Activated CD8-positive, alpha-beta T cell treated with anti-CD3 and anti-CD28 coated beads, Interleukin-2, amount 10 ng/mL, durations not matched to agents 7 days and 5 days (primary cell): ENCODE measurements around the gene EP400. TPM values are rescaled to one million over a fixed set of nuclear protein-coding genes. Genes with fewer than 3 reads are reported as not detected.

ENCODE experiments used
- ATAC-seq: fragments of 150-1000 bp; cut with Tn5 transposase; one replicate; pipeline ENCODE4 v1.10.0; 2021; ENCODE audit warnings: moderate library complexity
- CTCF ChIA-PET: fragments of 350-600 bp; sonication (Branson Sonifier 250); formaldehyde crosslinking; loops from one replicate; lab custom pipeline; 2021; ENCODE audit warnings: antibody characterized with exemption; lab: Charles Lee
- POLR2A ChIA-PET: fragments of 350-600 bp; sonication (Branson Sonifier 250); formaldehyde crosslinking; loops from one replicate; lab custom pipeline; 2021; ENCODE audit warnings: antibody characterized with exemption; lab: Charles Lee
- DNase-seq: peaks from one replicate; pipeline ENCODE4 v3.0.0-alpha.2; 2020
- H3K27ac Mint-ChIP-seq: one replicate; pipeline ENCODE4 v1.8.0; 2021; ENCODE audit warnings: mild to moderate bottlenecking, mixed read lengths
- H3K27me3 Mint-ChIP-seq: one replicate; pipeline ENCODE4 v1.8.0; 2021; ENCODE audit warnings: low read depth, mixed read lengths
- H3K36me3 Mint-ChIP-seq: one replicate; pipeline ENCODE4 v1.8.0; 2021; ENCODE audit warnings: low read depth, mixed read lengths
- H3K4me1 Mint-ChIP-seq: one replicate; pipeline ENCODE4 v1.8.0; 2021; ENCODE audit warnings: low read depth, mixed read lengths
- H3K4me3 Mint-ChIP-seq: one replicate; pipeline ENCODE4 v1.8.0; 2021; ENCODE audit warnings: mild to moderate bottlenecking, mixed read lengths
- H3K9me3 Mint-ChIP-seq: one replicate; pipeline ENCODE4 v1.8.0; 2022; ENCODE audit warnings: mixed read lengths; ENCODE audit not compliant: insufficient read depth
- total RNA-seq, 2 experiments: library from RNA; stranded (reverse); gene quantifications; one replicate each; pipeline ENCODE4 v1.2.3, GENCODE V29; 2021

EP400 gene
- 10 to 100 TPM; 58.0 to 58.8 TPM for total RNA-seq

DNA sequence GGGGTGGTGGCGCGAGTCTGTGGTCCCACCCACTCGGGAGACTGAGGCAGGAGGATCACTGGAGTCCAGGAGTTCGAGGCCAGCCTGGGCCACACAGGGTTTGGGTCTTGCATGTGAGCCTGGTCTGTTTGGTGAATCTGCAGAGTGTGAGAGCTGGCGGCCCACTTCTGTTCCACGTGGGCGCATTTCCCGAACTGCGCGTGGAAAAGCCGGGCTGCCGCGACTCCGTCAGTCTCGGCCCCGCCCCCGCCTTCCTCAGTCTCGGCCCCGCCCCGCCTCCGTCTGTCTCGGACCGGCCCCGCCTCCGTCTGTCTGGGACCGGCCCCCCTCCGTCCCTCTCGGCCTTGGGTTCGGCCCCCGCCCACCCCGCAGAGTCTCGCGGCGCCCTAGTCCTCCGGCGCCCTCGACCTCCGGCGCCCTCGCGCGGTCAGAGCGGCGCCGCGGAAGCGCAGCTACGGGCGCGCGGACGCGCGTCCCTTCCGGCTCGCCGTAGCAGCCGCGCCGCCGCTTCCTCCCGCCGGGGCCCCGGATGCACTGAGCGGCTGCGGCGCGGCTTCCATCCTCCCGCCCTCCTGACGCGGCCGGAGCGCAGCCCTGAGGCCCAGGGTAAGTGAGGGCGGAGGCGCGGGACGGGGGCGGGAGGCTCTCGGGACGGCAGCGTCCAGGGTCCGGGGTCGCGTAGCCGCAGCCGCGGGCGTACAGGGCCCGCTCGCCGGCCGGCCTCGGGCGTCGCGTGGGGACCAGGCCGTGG lies at the start of gene EP400:
Gene EP400, plus strand, starts transcription at position 512 of the 751 bp plus-strand sequence. CDS start 10,678 bp downstream, outside the sequence.
- Mint-ChIP-seq H3K27ac (peak within 1 kb of the TSS; percentile 96), H3K36me3 (peaks cover 10% of the 10 kb centered on the region), H3K4me1 (peaks cover 34% of the 10 kb centered on the region), H3K4me3 (peak within 1 kb of the TSS; percentile 92), H3K27me3 (no peaks in the 10 kb centered on the region), H3K9me3 (no peaks in the 10 kb centered on the region)
- ChIA-PET CTCF (interaction anchor here (1.4 to 1.8 kb wide), 2 partner anchors 19 to 113 kb away, joined by 3 to 5 read pairs; no protein-coding TSS in a partner anchor), POLR2A (interaction anchor here (1.0 to 2.1 kb wide), 2 partner anchors 13 to 19 kb away, joined by 4 to 9 read pairs; no protein-coding TSS in a partner anchor)
- DNase-seq (peak; percentile 97), ATAC-seq (peak; percentile 94)

- CTCF ChIA-PET, result no interaction called here
- no peaks in the 10 kb centered on the region for H3K9me3 Mint-ChIP-seq
- POLR2A ChIA-PET, result no interaction called here
- no peak overlapping the region for H3K4me3 Mint-ChIP-seq
- H3K27me3 Mint-ChIP-seq, result no peaks in the 10 kb centered on the region
- H3K4me1 Mint-ChIP-seq, result peaks cover 22% of the 10 kb centered on the region
- no peak overlapping the region for H3K27ac Mint-ChIP-seq
- ATAC-seq (no peak), DNase-seq (no peak)
- no peaks in the 10 kb centered on the region for H3K36me3 Mint-ChIP-seq
These were observed 49.3 kb upstream of the EP400 start for GRCh38 chr12:131900397-131900796.

- H3K27ac Mint-ChIP-seq, result no peak overlapping the region
- H3K36me3 Mint-ChIP-seq, result no peaks in the 10 kb centered on the region
- DNase-seq, result no peak
- ChIA-PET CTCF (no interaction called here), POLR2A (no interaction called here)
- H3K9me3 Mint-ChIP-seq, result no peaks in the 10 kb centered on the region
- no peaks in the 10 kb centered on the region for H3K27me3 Mint-ChIP-seq
- H3K4me3 Mint-ChIP-seq, result no peak overlapping the region
- peaks cover 18% of the 10 kb centered on the region for H3K4me1 Mint-ChIP-seq
- ATAC-seq, result no peak
These were observed 48.1 kb upstream of the EP400 start for GRCh38 chr12:131901431-131902331.

DNA sequence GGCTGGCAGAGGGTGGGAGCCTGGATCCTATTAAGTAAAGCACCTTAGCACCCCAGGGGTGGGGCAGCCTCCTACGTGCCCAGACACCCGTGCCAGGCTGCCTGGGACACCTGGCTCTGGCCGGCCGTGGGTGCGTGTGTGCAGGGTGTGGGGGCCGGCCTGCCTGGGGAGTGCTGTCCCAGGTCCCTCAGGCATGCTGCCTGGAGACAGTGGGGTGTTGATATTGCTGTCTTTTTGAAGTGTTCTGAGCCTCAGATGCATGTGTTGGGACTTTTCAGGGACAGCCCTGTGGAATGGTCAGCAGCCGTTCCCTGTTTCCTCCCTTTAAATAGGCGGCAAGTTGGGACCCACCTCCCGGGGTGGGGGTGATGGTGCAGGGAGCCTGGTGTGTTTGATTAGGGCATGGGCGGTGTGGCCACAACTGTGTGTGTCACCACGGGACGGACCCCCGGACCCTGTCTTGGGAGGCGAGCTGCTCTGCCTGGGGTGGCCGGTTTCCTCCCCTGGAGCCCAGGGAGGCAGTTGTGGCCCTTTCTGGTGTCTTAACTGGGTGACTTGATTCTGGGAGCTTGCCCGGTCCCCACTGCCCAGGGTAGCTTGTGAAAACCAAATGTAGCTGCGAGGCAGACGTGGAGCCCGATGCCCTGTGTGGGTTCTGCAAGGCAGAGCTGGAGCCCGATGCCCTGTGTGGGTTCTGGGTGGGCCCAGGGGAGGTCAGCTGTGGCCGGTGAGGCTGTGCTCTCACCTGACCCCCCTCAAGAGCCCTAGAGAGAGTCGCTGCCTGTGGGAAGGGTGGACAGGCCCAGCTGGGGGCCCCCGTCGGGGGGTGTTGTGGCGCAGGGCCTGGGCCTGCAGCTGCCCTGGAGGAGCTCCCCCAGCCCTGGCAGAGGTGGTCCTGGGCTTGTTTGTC lies 47.2 kb upstream of the EP400 start:
- ATAC-seq (no peak), DNase-seq (no peak)
- ChIA-PET CTCF (no interaction called here), POLR2A (no interaction called here)
- H3K4me3 Mint-ChIP-seq, result no peak overlapping the region
- H3K9me3 Mint-ChIP-seq, result no peaks in the 10 kb centered on the region
- no peaks in the 10 kb centered on the region for H3K27me3 Mint-ChIP-seq
- H3K4me1 Mint-ChIP-seq, result peaks cover 11% of the 10 kb centered on the region
- H3K27ac Mint-ChIP-seq, result no peak overlapping the region
- no peaks in the 10 kb centered on the region for H3K36me3 Mint-ChIP-seq

GRCh38 chr12:131903270-131904255 lies 46.2 kb upstream of the EP400 start:
- CTCF ChIA-PET, result no interaction called here
- Mint-ChIP-seq H3K9me3 (no peaks in the 10 kb centered on the region), H3K36me3 (no peaks in the 10 kb centered on the region), H3K4me1 (peaks cover 11% of the 10 kb centered on the region), H3K4me3 (no peak overlapping the region), H3K27me3 (no peaks in the 10 kb centered on the region), H3K27ac (no peak overlapping the region)
- ATAC-seq, result no peak
- DNase-seq, result no peak
- POLR2A ChIA-PET, result interaction anchor here (0.6 kb wide), 1 partner anchor 152 kb away, joined by 3 read pairs; no protein-coding TSS in a partner anchor

DNA sequence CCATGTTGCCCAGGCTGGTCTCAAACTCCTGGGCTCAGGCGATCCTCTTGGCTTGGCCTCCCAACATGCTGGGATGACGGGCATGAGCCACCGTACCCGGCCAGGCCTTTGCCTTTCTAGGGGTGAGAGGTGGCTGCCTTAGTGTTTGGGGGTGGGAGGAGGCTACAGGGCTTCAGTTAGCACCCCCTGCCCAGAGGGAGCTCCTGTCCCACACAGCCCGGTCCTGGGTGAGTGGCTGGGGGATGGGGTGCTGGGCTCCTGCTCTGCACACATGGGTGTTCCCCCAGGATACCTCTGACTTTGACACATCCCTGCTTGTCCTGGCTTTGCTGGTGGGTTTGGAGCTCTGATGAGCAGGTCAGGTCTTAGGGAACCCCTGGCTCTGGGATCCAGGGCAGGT lies 45.4 kb upstream of the EP400 start:
- Mint-ChIP-seq H3K27me3 (no peaks in the 10 kb centered on the region), H3K4me1 (peaks cover 11% of the 10 kb centered on the region), H3K4me3 (no peak overlapping the region), H3K9me3 (no peaks in the 10 kb centered on the region), H3K36me3 (no peaks in the 10 kb centered on the region), H3K27ac (no peak overlapping the region)
- DNase-seq (no peak), ATAC-seq (no peak)
- ChIA-PET POLR2A (interaction anchor here (0.6 kb wide), 1 partner anchor 153 kb away, joined by 3 read pairs; no protein-coding TSS in a partner anchor), CTCF (no interaction called here)

GRCh38 chr12:131905081-131905629 lies 44.6 kb upstream of the EP400 start:
- ATAC-seq (no peak), DNase-seq (no peak)
- Mint-ChIP-seq H3K27me3 (no peaks in the 10 kb centered on the region), H3K4me1 (peaks cover 10% of the 10 kb centered on the region), H3K36me3 (no peaks in the 10 kb centered on the region), H3K9me3 (no peaks in the 10 kb centered on the region), H3K4me3 (no peak overlapping the region), H3K27ac (no peak overlapping the region)
- ChIA-PET POLR2A (no interaction called here), CTCF (no interaction called here)

- no peaks in the 10 kb centered on the region for H3K27me3 Mint-ChIP-seq
- no peaks in the 10 kb centered on the region for H3K9me3 Mint-ChIP-seq
- H3K27ac Mint-ChIP-seq, result peak overlapping the region; percentile 32
- no peaks in the 10 kb centered on the region for H3K36me3 Mint-ChIP-seq
- H3K4me1 Mint-ChIP-seq, result peaks cover 9% of the 10 kb centered on the region
- ATAC-seq, result no peak
- POLR2A ChIA-PET, result no interaction called here
- DNase-seq, result no peak
- CTCF ChIA-PET, result no interaction called here
- no peak overlapping the region for H3K4me3 Mint-ChIP-seq
These were observed 44.1 kb upstream of the EP400 start for GRCh38 chr12:131905630-131906091.

GRCh38 chr12:131907379-131908091 lies 42.2 kb upstream of the EP400 start:
- H3K4me1 Mint-ChIP-seq, result peaks cover 9% of the 10 kb centered on the region
- CTCF ChIA-PET, result no interaction called here
- H3K9me3 Mint-ChIP-seq, result no peaks in the 10 kb centered on the region
- no peaks in the 10 kb centered on the region for H3K27me3 Mint-ChIP-seq
- ATAC-seq, result no peak
- POLR2A ChIA-PET, result no interaction called here
- no peak overlapping the region for H3K27ac Mint-ChIP-seq
- no peak overlapping the region for H3K4me3 Mint-ChIP-seq
- no peaks in the 10 kb centered on the region for H3K36me3 Mint-ChIP-seq
- no peak for DNase-seq
